Activated effector memory CD4-positive, alpha-beta T cell treated with anti-CD3 and anti-CD28 coated beads, Interleukin-2, amount 50 U/mL, for 16 hours (primary cell): ENCODE data around the gene SYNE1.
"Not testable (repeated sequence)": the region's sequence is repeated elsewhere in the genome, so short reads cannot be mapped to it uniquely, and the experiment has no call there.

Experiments used
- DNase-seq: peaks from one replicate; pipeline ENCODE4 v3.0.0-alpha.2; 2020

The SYNE1 gene

GRCh38 chr6:152557502-152557901, 79.7 kb downstream of the SYNE1 start:
- DNase-seq, result no peak

- no peak for DNase-seq
These were observed 82.3 kb downstream of the SYNE1 start for GRCh38 chr6:152554851-152555250.

GRCh38 chr6:152552616-152553209, 84.4 kb downstream of the SYNE1 start:
- DNase-seq, result peak; percentile 64

- no peak for DNase-seq
These were observed 93.6 kb downstream of the SYNE1 start for GRCh38 chr6:152543519-152543918.

GRCh38 chr6:152540381-152540780, 96.8 kb downstream of the SYNE1 start:
- DNase-seq, result no peak

- no peak for DNase-seq
These were observed 102.6 kb downstream of the SYNE1 start for GRCh38 chr6:152534541-152534940.

GRCh38 chr6:152532556-152533422, 104.4 kb downstream of the SYNE1 start:
- DNase-seq, result no peak

- DNase-seq, result no peak
These were observed 105.5 kb downstream of the SYNE1 start for GRCh38 chr6:152531659-152532058.

GRCh38 chr6:152529369-152529768, 107.8 kb downstream of the SYNE1 start:
- DNase-seq, result no peak

- DNase-seq, result not testable (repeated sequence)
These were observed 123.0 kb downstream of the SYNE1 start for GRCh38 chr6:152514120-152514519.

- no peak for DNase-seq
These were observed 127.2 kb downstream of the SYNE1 start for GRCh38 chr6:152509916-152510315.

- DNase-seq, result no peak
These were observed 128.7 kb downstream of the SYNE1 start for GRCh38 chr6:152508477-152508876.

GRCh38 chr6:152503546-152503945, 133.6 kb downstream of the SYNE1 start:
- DNase-seq, result no peak

- DNase-seq, result no peak
These were observed 134.6 kb downstream of the SYNE1 start for GRCh38 chr6:152502421-152503188.

- DNase-seq, result no peak
These were observed 137.2 kb downstream of the SYNE1 start for GRCh38 chr6:152499931-152500330.

- DNase-seq, result no peak
These were observed 140.4 kb downstream of the SYNE1 start for GRCh38 chr6:152496731-152497130.

GRCh38 chr6:152495456-152495855, 141.7 kb downstream of the SYNE1 start:
- not testable (repeated sequence) for DNase-seq

GRCh38 chr6:152492281-152492680, 144.9 kb downstream of the SYNE1 start:
- not testable (repeated sequence) for DNase-seq

GRCh38 chr6:152491501-152491900, 145.7 kb downstream of the SYNE1 start:
- not testable (repeated sequence) for DNase-seq

- not testable (repeated sequence) for DNase-seq
These were observed 146.2 kb downstream of the SYNE1 start for GRCh38 chr6:152490971-152491378.

GRCh38 chr6:152484806-152485205, 152.4 kb downstream of the SYNE1 start:
- no peak for DNase-seq

GRCh38 chr6:152482289-152482688, 154.9 kb downstream of the SYNE1 start:
- DNase-seq, result no peak

GRCh38 chr6:152478377-152479010, 158.7 kb downstream of the SYNE1 start:
- DNase-seq, result no peak
